GM23338 (cell line): ENCODE measurements around the gene COL20A1. TPM values are rescaled to one million over a fixed set of nuclear protein-coding genes. Genes with fewer than 3 reads are reported as not detected.

Experiments used
- ATAC-seq: fragments of 200-7000 bp; cut with Tn5 transposase; 3 replicates; pipeline ENCODE4 v1.9.1; 2020
- DNase-seq: peaks from one replicate; pipeline ENCODE4 v3.0.0-alpha.2; 2015; ENCODE audit warnings: low spot score
- H2AFZ ChIP-seq: fragments of 200-600 bp; sonication (generic); 2 replicates; pipeline ENCODE4 v1.8.0; 2016; ENCODE audit warnings: antibody characterized with exemption, mild to moderate bottlenecking, moderate library complexity
- H3F3A ChIP-seq: fragments of 200-600 bp; sonication (generic); replicated peaks from 2 replicates; pipeline ENCODE4 v1.8.0; 2017; ENCODE audit warnings: antibody characterized with exemption, mixed run types, low read depth
- H3K27ac ChIP-seq: fragments of 200-600 bp; sonication (generic); 2 replicates; pipeline ENCODE4 v1.6.1; 2016; ENCODE audit warnings: low read depth
- H3K27me3 ChIP-seq: fragments of 200-600 bp; sonication (generic); 2 replicates; pipeline ENCODE4 v1.8.0; 2016; ENCODE audit warnings: mild to moderate bottlenecking, mixed run types, moderate library complexity; ENCODE audit not compliant: insufficient read depth
- H3K36me3 ChIP-seq: fragments of 200-600 bp; sonication (generic); 2 replicates; pipeline ENCODE4 v1.8.0; 2016; ENCODE audit warnings: mild to moderate bottlenecking; ENCODE audit not compliant: insufficient read depth
- H3K4me1 ChIP-seq: fragments of 200-600 bp; sonication (generic); 2 replicates; pipeline ENCODE4 v1.8.0; 2016; ENCODE audit warnings: mild to moderate bottlenecking, moderate library complexity; ENCODE audit not compliant: insufficient read depth
- H3K4me2 ChIP-seq: fragments of 200-600 bp; sonication (generic); 2 replicates; pipeline ENCODE4 v1.7.1; 2017; ENCODE audit warnings: mixed run types
- H3K4me3 ChIP-seq: fragments of 200-600 bp; sonication (generic); 2 replicates; pipeline ENCODE4 v1.6.1; 2016; ENCODE audit warnings: mixed run types
- H3K79me2 ChIP-seq: fragments of 200-600 bp; sonication (generic); replicated peaks from 2 replicates; pipeline ENCODE4 v1.8.0; 2017; ENCODE audit warnings: mild to moderate bottlenecking; ENCODE audit not compliant: insufficient read depth
- H3K9me2 ChIP-seq: fragments of 200-600 bp; sonication (generic); 2 replicates; pipeline ENCODE4 v1.8.0; 2017; ENCODE audit not compliant: insufficient read depth
- H4K20me1 ChIP-seq: fragments of 200-600 bp; sonication (generic); replicated peaks from 2 replicates; pipeline ENCODE4 v1.8.0; 2017; ENCODE audit warnings: mild to moderate bottlenecking; ENCODE audit not compliant: insufficient read depth
- H3K27ac Mint-ChIP-seq: 2 replicates; pipeline ENCODE4 v1.8.0; 2020; ENCODE audit warnings: inconsistent platforms, mild to moderate bottlenecking, moderate library complexity, mixed read lengths
- H3K27me3 Mint-ChIP-seq: 3 replicates; pipeline ENCODE4 v1.8.0; 2022; ENCODE audit warnings: low read depth, mild to moderate bottlenecking, moderate library complexity, mixed read lengths, inconsistent platforms; ENCODE audit not compliant: insufficient read depth, poor library complexity
- H3K36me3 Mint-ChIP-seq: 3 replicates; pipeline ENCODE4 v1.8.0; 2021; ENCODE audit warnings: low read depth, mild to moderate bottlenecking, inconsistent platforms, moderate library complexity, mixed read lengths
- H3K4me1 Mint-ChIP-seq: 3 replicates; pipeline ENCODE4 v1.8.0; 2020; ENCODE audit warnings: mild to moderate bottlenecking, inconsistent platforms, mixed read lengths
- H3K4me3 Mint-ChIP-seq: 3 replicates; pipeline ENCODE4 v1.8.0; 2021; ENCODE audit warnings: moderate library complexity, mild to moderate bottlenecking, inconsistent platforms, mixed read lengths
- H3K9me3 Mint-ChIP-seq: 3 replicates; pipeline ENCODE4 v1.8.0; 2020; ENCODE audit warnings: moderate library complexity, mild to moderate bottlenecking, inconsistent platforms, mixed read lengths
- EZH2 ChIP-seq: fragments of 200-600 bp; sonication (generic); IDR thresholded peaks from one replicate; pipeline ENCODE4 v1.8.0; 2017; ENCODE audit warnings: antibody characterized with exemption, mild to moderate bottlenecking, low read depth; ENCODE audit not compliant: unreplicated experiment
- JUNB ChIP-seq: IDR thresholded peaks from one replicate; pipeline ENCODE4 v1.6.1; 2016; ENCODE audit warnings: antibody characterized with exemption; ENCODE audit not compliant: unreplicated experiment
- NANOG ChIP-seq: IDR thresholded peaks from 2 replicates; pipeline ENCODE4 v1.6.1; 2016; ENCODE audit warnings: antibody characterized with exemption, borderline replicate concordance
- ZNF114 ChIP-seq: fragments of 250-450 bp; sonication (Bioruptor Pico); IDR thresholded peaks from 2 replicates; pipeline ENCODE4 v1.5.0; 2020; ENCODE audit warnings: mild to moderate bottlenecking, moderate library complexity
- ZNF331 ChIP-seq: fragments of 250-450 bp; sonication (Bioruptor Pico); IDR thresholded peaks from 2 replicates; pipeline ENCODE4 v1.5.0; 2020; ENCODE audit warnings: low read depth, mild to moderate bottlenecking, moderate library complexity
- polyA plus RNA-seq: library from polyadenylated mRNA; unstranded; fragments of >200 nt; fragmentation: Nextera tagmentation; extraction: Ambion mirVana; gene quantifications from 2 replicates; pipeline ENCODE4 v1.2.1, GENCODE V29; 2016
- total RNA-seq: library from RNA; depleted of rRNA; stranded (reverse); fragments of >200 nt; shearing (Covaris generic); gene quantifications from 2 replicates; pipeline ENCODE4 v1.2.3, GENCODE V29; 2014
- TF ChIP-seq, protein P1 (sequence below): fragments of 250-450 bp; sonication (Bioruptor Pico); IDR thresholded peaks from 2 replicates; pipeline ENCODE4 v1.5.0; 2020; ENCODE audit warnings: mild to moderate bottlenecking, moderate library complexity

The COL20A1 gene
- total and polyA plus RNA-seq, 2 experiments from 2014 or later = 0.28 to 0.79 TPM

- H3K36me3 ChIP-seq = no peaks in the 10 kb centered on the region; the same call in 1 of the 2 replicates
- Mint-ChIP-seq H3K4me1 (peaks cover 5% of the 10 kb centered on the region; the same call in 2 of the 3 replicates), H3K27ac (no peak overlapping the region), H3K27me3 (peaks cover 19% of the 10 kb centered on the region), H3K9me3 (no peaks in the 10 kb centered on the region), H3K4me3 (no peak overlapping the region), H3K36me3 (peaks cover 19% of the 10 kb centered on the region)
- no peak overlapping the region for H3K27ac ChIP-seq
- H3F3A ChIP-seq = no peaks in the 10 kb centered on the region
- no peaks in the 10 kb centered on the region for H4K20me1 ChIP-seq
- no peak overlapping the region for H2AFZ ChIP-seq
- H3K79me2 ChIP-seq = no peaks in the 10 kb centered on the region
- TF ChIP-seq JUNB = no peak
- TF ChIP-seq ZNF114 (CRISPR knock-in tag) = no peak
- TF ChIP-seq NANOG = no peak
- ATAC-seq (no peak), DNase-seq (no peak)
- H3K4me3 ChIP-seq = no peak overlapping the region
- peaks cover 6% of the 10 kb centered on the region; the same call in 1 of the 2 replicates for H3K4me1 ChIP-seq
- H3K4me2 ChIP-seq = no peak overlapping the region
- no peaks in the 10 kb centered on the region for H3K9me2 ChIP-seq
- no peaks in the 10 kb centered on the region for H3K27me3 ChIP-seq
Measured at GRCh38 chr20:63286781-63287696, 5.9 kb upstream of the COL20A1 start.

DNA sequence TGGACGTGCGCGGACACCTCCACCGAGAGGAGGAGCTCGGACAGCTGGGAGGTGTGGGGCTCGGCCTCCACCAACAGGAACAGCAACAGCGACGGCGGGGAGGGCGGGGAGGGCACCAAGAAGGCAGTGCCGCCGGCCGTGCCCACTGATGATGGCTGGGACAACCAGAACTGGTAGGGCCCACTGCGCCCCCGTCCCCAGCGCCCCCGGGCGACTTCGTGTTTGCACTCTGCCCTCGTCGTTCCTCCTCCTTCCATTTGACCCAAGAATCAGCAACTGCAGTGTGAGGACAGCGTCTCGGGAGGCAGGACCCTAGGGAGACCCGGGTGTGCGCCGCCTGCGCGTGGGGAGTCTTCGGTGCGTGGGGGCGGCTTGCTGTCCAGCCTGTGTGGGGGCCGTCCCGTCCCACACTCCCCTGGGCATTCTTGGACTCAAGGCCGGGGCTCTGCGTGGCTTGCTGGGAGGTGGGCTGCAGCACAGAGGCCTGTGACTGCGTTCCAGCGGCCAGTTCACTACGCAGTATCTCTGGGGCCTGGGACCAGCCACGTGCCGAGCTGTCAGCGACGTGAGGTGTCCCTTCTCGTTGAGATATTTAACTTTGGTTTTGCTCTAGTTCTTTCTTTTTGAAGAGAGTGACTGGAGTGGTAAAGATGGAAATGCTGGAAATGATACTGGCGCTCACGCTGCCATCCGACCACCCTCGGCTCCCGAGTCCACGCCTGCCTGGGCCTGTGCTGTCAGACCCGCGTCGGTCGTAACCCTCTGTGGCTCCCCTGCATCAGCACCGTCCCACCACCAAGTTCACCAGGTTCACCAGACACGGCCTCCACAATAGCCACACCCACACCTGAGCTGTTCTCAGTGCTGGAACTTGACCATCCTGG lies 5.0 kb upstream of the COL20A1 start:
- Histone ChIP-seq H3K4me3 (no peak overlapping the region), H3K9me2 (no peaks in the 10 kb centered on the region), H2AFZ (no peak overlapping the region), H3K27me3 (no peaks in the 10 kb centered on the region), H3K27ac (no peak overlapping the region), H4K20me1 (no peaks in the 10 kb centered on the region), H3K4me1 (peaks cover 6% of the 10 kb centered on the region; the same call in 1 of the 2 replicates), H3F3A (no peaks in the 10 kb centered on the region), H3K4me2 (no peak overlapping the region), H3K79me2 (no peaks in the 10 kb centered on the region), H3K36me3 (no peaks in the 10 kb centered on the region; the same call in 1 of the 2 replicates)
- ATAC-seq (no peak), DNase-seq (no peak)
- H3K9me3 Mint-ChIP-seq = no peaks in the 10 kb centered on the region
- H3K27me3 Mint-ChIP-seq = peaks cover 19% of the 10 kb centered on the region
- no peak for TF ChIP-seq EZH2
- TF ChIP-seq NANOG = no peak
- TF ChIP-seq, protein P1, sequence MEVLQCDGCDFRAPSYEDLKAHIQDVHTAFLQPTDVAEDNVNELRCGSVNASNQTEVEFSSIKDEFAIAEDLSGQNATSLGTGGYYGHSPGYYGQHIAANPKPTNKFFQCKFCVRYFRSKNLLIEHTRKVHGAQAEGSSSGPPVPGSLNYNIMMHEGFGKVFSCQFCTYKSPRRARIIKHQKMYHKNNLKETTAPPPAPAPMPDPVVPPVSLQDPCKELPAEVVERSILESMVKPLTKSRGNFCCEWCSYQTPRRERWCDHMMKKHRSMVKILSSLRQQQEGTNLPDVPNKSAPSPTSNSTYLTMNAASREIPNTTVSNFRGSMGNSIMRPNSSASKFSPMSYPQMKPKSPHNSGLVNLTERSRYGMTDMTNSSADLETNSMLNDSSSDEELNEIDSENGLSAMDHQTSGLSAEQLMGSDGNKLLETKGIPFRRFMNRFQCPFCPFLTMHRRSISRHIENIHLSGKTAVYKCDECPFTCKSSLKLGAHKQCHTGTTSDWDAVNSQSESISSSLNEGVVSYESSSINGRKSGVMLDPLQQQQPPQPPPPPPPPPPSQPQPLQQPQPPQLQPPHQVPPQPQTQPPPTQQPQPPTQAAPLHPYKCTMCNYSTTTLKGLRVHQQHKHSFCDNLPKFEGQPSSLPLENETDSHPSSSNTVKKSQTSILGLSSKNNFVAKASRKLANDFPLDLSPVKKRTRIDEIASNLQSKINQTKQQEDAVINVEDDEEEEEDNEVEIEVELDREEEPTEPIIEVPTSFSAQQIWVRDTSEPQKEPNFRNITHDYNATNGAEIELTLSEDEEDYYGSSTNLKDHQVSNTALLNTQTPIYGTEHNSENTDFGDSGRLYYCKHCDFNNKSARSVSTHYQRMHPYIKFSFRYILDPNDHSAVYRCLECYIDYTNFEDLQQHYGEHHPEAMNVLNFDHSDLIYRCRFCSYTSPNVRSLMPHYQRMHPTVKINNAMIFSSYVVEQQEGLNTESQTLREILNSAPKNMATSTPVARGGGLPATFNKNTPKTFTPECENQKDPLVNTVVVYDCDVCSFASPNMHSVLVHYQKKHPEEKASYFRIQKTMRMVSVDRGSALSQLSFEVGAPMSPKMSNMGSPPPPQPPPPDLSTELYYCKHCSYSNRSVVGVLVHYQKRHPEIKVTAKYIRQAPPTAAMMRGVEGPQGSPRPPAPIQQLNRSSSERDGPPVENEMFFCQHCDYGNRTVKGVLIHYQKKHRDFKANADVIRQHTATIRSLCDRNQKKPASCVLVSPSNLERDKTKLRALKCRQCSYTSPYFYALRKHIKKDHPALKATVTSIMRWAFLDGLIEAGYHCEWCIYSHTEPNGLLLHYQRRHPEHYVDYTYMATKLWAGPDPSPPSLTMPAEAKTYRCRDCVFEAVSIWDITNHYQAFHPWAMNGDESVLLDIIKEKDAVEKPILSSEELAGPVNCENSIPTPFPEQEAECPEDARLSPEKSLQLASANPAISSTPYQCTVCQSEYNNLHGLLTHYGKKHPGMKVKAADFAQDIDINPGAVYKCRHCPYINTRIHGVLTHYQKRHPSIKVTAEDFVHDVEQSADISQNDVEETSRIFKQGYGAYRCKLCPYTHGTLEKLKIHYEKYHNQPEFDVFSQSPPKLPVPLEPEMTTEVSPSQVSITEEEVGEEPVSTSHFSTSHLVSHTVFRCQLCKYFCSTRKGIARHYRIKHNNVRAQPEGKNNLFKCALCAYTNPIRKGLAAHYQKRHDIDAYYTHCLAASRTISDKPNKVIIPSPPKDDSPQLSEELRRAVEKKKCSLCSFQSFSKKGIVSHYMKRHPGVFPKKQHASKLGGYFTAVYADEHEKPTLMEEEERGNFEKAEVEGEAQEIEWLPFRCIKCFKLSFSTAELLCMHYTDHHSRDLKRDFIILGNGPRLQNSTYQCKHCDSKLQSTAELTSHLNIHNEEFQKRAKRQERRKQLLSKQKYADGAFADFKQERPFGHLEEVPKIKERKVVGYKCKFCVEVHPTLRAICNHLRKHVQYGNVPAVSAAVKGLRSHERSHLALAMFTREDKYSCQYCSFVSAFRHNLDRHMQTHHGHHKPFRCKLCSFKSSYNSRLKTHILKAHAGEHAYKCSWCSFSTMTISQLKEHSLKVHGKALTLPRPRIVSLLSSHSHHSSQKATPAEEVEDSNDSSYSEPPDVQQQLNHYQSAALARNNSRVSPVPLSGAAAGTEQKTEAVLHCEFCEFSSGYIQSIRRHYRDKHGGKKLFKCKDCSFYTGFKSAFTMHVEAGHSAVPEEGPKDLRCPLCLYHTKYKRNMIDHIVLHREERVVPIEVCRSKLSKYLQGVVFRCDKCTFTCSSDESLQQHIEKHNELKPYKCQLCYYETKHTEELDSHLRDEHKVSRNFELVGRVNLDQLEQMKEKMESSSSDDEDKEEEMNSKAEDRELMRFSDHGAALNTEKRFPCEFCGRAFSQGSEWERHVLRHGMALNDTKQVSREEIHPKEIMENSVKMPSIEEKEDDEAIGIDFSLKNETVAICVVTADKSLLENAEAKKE (CRISPR knock-in tag) = no peak
- TF ChIP-seq ZNF331 = no peak
- H3K4me1 Mint-ChIP-seq = peaks cover 5% of the 10 kb centered on the region; the same call in 2 of the 3 replicates
- H3K36me3 Mint-ChIP-seq = peaks cover 19% of the 10 kb centered on the region
- no peak overlapping the region; the same call in 2 of the 3 replicates for H3K4me3 Mint-ChIP-seq
- H3K27ac Mint-ChIP-seq = no peak overlapping the region
